NCI-H2171 (cell line): ENCODE data around the gene AJM1.
"Not testable (repeated sequence)": the region's sequence is repeated elsewhere in the genome, so short reads cannot be mapped to it uniquely, and the experiment has no call there.

Source experiments
- DNase-seq: peaks from one replicate; lab custom pipeline; 2025; lab: John Stamatoyannopoulos, UW

The AJM1 gene

DNA sequence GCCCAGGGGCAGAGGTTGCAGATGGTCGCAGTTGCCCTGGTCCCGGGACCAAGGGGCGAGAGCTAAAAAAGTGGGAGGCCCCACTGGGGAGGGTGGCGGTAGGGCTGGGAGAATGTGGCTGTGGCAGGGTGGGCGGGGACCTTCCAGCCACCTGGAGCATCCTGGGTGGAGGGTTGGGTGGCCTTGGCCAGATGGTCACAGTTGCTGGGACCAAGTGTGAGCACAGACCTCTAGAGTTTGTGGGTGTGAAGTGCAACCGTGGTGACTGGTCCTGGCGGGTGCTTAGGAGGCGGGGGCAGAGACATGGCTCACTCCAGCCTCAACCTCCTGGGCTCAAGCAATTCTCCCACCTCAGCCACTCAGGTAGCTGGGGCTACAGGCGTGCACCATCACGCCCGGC, 38.4 kb downstream of the AJM1 start:
- no peak for DNase-seq

DNA sequence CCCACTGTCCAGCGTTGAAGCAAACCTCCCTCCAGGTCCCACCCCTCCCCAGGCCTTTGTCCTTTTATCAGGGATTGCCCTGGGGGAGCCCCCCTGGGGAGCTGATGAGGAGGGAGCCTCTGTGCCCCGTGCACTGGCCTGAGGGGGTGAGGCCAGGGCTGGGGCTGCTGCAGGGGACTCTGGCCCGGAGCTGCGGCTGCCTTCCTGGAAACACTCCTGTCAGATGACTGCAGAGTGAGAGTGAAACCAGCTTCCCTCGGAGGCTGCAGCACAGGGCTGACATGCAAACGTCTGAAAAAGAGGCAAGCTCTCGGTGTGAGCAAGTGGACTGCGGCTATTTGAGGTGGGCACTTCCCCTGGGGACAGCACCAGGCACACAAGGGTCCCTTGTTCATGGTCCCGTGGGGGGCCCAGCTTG, 39.4 kb downstream of the AJM1 start:
- no peak for DNase-seq

DNA sequence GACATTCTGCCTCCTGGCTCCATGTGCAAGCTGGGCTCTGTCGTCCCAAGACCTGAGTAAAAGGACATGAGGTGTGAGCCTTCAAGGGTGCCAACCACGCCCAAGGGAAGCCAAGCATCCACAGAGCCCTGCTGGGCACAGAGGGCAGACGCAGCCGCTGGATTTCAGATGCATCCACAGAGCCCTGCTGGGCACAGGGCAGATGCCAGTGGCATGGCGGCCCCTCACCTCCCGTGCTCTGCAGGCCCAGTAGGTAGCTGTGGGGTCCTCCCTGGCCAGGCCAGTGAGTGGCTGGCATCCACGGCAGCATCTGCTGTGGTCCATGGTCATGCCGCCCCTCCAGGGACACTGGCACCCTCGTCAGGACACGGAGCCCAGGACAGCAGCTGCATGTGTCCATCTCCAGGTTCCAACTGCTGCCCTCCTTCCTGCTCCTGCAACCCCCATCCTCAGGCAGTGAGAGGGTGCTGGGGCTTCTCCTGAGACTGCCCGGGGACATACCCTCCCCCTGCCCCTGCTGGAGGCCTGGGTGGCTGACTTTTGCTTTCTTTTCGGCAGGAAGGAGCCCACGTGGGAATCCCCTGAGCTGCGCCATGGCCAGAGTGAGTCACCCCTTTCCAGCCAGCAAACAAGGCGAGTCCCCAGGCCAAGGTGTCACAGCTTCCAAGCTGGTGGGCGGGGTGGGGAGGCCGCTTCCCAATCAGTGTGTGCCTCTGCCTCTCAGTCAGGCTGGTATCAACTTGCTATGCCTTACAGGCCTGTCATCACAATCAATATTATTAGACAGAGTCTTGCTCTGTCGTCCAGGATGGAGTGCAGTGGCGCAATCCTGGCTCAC, 40.0 kb downstream of the AJM1 start:
- DNase-seq: no peak

DNA sequence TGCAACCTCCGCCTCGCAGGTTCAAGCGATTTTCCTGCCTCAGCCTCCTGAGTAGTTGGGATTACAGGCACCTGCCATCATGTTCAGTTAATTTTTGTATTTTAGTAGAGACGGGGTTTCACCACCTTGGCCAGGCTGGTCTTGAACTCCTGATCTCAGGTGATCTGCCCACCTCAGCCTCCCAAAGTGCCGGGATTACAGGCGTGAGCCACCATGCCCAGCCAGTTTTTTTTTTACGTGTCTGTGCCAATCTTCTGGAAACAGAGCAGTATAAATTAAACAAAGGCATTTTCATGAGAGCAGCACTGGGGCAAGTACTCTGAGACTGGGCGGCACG, 40.6 kb downstream of the AJM1 start:
- DNase-seq: not testable (repeated sequence)

DNA sequence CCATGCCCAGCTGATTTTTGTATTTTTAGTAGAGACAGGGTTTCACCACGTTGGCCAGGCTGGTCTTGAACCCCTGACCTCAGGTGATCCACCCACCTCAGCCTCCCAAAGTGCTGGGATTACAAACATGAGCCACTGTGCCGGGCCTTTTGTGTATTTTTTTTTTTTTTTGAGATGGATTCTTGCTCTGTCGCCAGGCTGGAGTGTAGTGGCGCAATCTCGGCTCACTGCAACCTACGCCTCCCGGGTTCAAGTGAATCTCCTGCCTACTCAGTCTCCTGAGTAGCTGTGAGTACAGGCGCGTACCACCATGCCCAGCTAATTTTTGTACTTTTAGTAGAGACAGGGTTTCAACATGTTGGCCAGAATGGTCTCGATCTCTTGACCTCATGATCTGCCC, 41.4 kb downstream of the AJM1 start:
- not testable (repeated sequence) for DNase-seq

DNA sequence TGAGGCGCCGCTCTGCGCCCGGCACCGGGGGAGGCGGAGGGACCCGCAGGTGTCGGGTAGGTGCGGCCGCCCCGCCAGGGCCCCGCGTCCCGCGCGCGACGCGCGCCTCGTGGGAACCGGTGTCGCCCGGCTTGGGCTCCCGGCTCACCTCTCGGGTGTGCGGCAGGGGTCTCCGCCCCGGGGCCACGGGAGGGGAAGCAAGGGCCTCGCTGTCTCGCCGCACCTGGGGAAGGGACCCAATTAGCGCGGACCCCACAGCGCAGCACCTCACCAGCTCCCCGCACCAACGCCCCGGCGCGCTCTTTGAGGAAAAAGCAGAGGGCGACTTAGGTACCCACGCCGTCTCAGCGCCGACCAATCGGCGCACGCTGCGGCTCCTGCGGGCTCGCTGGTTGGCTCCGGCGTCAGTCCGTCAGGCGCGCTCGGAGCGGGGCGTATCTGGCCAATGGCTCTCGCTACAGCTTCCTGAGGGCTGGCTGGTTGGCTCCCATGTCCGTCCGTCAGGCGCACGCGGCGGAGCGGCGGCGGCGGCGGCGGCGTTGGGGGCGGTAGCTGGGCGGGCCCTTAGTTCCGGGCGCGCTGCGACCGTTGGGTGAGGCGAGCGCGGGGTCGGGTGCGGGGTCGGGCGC, 43.8 kb downstream of the AJM1 start, which contains the start of gene TRAF2:
TSS of gene TRAF2 (plus strand) at position 567 of the 629 bp plus-strand sequence. CDS start 12,225 bp downstream, outside the sequence.
- peak; percentile 99 for DNase-seq

DNA sequence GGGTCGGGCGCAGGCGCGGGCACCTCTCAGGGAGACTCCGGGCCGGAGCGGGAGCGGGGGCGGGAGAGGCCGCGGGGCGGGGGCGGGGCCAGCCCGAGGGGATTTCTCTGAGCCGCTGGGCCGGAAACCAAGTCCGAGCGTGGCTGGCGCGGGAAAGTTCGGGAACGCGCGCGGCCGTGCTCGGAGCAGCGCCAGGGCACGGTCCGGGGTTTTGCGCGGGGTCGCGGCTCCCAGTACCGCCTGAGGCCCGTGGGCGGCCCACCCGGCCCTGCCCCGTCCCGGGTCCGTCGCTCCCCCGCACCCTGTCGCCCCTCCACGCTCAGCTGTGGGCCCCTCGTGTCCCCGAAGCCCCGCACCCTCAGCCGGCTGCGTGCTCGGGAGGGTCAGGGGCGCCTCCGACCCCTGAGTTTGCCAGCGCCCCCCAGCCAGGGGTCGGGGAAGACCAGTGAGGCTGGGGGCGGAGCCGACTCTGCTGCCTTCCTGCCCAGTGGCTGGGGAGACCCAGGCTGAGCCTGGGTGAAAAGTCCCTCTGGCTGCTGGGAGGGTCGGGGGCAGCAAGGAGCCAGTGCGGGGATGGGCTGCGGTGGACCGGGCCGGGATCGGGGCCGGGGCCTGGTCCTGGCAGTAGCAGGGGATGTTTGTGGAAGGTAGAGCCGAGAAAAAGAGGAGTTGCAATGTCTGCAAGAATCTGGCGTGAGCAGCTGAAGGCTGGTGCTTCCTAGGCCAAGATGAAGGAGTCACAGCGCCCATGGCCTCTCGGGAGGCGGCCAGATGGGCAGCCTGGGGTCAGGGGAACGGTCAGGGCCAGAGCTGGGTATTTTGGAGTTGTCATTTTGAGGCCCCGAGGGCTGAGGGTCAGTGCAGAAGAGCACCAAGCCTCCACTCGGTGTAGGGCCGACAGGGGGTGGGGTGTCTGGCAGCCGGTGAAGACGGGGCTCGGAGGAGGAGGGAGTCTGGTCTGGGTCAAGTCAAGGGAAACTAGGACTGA, 44.6 kb downstream of the AJM1 start:
- DNase-seq: no peak

DNA sequence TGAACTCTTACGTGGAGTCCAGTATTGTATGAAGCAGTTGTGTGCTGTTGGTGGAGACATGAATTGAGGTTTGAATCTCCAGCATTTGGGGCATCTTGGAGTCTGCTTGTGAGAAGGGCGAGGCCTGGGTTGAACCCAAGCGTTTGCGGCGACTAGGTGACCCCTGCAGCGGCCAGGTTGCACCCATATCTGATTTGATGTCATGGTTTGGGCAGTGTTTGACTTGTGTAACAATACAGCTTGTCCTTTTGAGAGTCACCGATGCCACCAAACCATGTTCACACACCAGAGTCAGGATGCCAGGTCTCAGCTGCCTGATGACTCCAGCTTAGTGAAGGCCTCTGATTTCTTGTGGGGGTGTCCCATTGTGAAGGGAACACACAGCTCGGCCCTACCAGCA, 46.2 kb downstream of the AJM1 start:
- no peak for DNase-seq

DNA sequence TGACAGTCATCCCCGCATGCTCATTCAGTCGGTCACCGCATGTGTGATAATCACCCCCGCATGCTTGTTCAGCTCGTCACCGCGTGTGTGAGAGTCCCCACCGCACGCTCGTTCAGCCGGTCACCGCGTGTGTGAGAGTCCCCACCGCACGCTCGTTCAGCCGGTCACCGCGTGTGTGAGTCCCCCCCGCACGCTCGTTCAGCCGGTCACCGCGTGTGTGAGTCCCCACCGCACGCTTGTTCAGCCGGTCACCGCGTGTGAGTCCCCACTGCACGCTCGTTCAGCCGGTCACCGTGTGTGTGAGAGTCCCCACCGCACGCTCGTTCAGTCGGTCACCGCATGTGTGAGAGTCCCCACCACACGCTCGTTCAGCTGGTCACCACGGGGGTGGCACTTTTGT, 47.6 kb downstream of the AJM1 start:
- DNase-seq: no peak

DNA sequence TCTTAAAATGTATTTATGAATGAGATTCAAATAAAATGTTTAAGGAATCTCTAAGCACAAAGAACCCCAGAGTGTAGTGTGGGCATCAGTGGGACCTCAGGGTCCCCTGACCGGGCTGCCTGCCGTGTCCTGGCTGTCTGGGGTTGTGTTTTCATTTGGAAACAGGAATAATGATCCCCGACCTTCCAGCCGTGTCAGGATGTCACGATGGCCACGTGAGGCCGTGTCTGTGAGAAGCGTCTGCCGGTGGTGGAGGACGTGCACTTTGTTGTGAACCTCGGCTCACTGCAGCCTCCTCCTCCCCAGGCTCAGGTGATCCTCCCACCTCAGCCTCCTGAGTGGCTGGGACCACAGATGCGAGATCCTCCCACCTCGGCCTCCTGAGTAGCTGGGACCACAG, 48.4 kb downstream of the AJM1 start:
- DNase-seq: no peak
